Gastrocnemius medialis (tissue), 4 donors: ENCODE results near the gene BANP.

Experiments used
- CTCF ChIP-seq, 5 experiments: fragments of 450-650 bp in 3 of 5; fragments of 200-600 bp in 2 of 5; sonication (generic) in 2 of 5; IDR thresholded peaks in 4 of 5; conservative IDR thresholded peaks in 1 of 5; 1 replicate in 4 of 5; 2 replicates in 1 of 5; pipeline ENCODE4 v1.5.1; 2016 to 2019; ENCODE audit warnings: antibody characterized with exemption in 5 of 5, mild to moderate bottlenecking in 3 of 5, moderate library complexity in 3 of 5
- POLR2A ChIP-seq, 2 donors: fragments of 450-650 bp; IDR thresholded peaks; one replicate each; pipeline ENCODE4 v1.6.1; 2017; ENCODE audit warnings: antibody characterized with exemption in 2 of 2, mild to moderate bottlenecking in 2 of 2, moderate library complexity in 2 of 2

- no peak for TF ChIP-seq CTCF (IDR thresholded peaks at IDR 0.05 in 4 of 5, conservative IDR thresholded peaks at IDR 0.05 in 1 of 5)
- TF ChIP-seq POLR2A (IDR thresholded peaks at IDR 0.05) = no peak
Observed at GRCh38 chr16:87942680-87943079, 8.6 kb upstream of the BANP start.
